GM21737 (cell line): ENCODE measurements around the gene SLC12A4.

Source experiments
- ATAC-seq: cut with Tn5 transposase; IDR thresholded peaks from one replicate; pipeline ENCODE4 v1.9.1; 2021; ENCODE audit warnings: mild to moderate bottlenecking, moderate library complexity; ENCODE audit not compliant: unreplicated experiment

The SLC12A4 gene

DNA sequence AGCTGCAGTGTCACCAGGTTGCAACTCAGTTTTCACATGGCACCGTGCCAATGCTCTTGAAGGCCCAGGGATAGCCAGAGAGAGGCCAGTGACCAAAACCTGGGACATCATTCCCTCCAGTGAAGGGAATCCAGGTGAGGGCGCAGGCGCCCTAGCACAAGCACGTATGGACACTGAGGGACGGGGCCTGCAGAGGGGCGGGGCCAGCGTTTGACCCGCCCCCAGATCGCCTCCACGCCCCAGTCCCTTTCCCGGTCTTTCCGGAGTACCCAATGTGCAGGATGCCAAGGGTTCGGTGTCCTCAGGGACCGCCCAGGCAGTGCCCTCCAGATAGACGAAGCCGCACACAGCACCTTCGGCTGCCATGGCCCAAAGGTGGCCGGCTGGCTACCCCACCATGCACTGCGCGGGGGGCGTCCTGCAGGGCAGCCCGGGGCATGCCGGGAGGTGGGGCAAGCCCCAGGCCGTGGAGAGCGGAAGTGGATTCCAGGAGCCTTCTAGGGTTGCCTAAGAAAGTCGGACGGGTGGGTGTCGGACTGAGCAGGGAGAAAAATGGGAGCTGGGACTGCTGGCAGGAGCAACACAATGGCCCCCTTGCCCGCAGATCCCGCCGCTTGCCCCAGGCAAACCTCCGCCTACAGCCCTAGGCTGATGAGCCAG, 4.6 kb downstream of the SLC12A4 start:
- no peak for ATAC-seq

DNA sequence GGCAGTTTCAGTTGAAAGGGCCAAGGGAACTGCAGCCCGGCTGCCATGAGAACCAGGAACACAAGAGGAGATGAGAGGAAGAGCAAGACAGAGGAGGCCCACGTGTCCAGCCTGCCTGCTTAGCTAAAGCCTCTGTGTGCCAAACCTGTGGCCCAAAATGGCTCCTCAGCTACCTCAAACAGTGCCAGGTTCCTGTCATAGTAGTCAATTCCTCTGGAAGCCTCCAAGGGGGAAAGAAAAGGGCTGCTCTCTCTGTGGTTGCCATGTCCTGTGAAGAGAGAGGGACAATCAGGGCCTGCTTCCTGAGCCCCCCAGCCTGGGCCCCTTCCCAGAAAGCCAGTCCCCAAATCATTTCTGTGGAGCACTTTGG, 5.2 kb downstream of the SLC12A4 start:
- ATAC-seq: no peak

DNA sequence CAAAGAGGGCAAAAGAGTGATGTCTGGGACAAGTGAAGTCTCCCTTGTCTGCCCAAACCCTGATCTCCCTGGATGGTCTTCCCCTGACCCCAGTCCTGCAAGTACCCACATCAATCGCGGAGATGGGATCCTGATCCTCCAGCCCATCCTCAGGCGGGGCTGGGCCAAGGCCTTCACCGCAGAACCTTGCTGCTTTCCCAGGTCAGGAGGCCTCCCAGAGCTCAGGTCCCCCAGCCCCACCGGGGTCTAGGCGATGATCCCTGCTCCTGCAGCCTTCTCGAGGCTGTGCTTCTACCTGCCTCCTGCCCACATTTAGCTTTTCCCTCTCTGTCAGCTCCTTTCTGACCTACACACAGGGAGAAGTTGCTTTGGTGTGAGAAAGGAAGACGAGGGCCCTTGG, 6.3 kb downstream of the SLC12A4 start:
- ATAC-seq: no peak

DNA sequence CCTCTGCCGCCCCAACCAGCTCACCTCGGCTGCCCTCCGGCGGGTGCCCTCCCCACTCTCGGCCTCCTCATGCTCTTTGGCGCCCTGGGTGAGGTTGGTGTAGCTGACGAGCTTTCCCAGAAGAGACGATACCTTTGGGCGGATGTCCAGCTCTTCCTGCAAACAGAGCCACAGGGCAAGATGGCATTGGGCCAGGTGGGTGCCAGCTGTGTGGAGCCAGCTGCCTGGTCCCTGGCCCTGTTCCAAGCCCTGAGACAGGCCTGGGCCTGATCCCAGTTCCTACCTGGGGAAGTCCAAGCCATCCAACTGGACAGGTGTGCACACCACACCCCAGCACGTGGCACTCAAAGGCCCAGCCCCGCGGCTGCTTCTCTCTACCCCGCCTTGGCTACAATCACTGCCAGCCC, 6.9 kb downstream of the SLC12A4 start:
- no peak for ATAC-seq

DNA sequence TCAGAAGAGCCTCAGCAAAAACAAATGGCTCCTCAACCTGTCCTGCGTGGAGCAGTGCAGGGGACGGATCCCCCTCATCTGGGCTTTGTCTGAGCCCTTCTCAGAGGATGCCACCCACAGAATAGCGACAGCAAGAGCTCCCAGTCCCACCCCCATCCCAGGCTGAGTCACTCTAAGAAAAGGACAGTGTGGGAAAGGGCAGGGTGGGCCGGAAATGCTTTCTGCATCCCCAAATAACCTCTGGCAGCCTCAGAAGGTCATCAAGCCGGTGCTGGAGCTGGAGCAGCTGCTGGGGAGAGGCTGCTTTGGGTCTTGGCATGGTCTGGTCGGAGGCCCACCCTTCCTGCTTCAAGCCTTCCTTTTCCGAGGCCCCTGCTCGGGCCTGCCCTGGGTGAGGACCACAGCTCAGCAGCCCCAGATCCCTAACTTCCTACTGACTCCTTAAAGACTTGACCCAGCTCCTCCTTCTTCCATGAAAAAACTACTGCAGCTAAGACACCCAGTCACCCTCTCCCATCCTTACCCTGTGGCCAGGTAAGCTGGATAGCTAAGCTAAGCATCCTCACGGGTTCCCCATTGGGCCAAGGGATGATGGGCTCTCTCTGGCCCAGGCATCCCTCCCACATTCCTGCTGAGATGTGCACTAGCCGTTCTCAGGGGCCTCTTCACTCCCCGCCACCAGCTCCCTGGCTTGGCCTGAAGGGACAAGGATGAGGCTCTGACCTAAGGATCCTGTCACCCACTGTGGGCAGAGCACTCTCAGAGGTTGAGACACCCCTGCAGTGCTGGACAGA, 8.7 kb downstream of the SLC12A4 start:
- no peak for ATAC-seq

DNA sequence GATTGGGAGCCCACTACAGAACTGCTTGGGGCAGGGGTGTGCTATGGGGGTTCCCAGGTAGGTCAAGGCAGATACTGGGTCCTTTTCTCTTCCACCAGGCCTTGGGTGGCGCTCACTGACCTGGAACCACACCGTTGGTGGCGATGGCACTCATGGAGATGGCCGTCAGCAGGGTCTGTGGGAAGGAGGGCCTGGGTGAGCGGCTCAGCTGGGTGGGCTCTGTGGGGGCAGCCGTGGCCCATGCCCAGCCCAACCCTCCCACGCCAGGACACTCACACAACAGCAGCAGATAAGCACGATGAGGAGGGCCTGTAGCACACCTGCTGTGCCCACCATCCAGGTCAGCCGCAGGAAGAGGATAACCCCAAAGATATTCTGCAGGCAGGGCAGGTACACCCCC, 10.8 kb downstream of the SLC12A4 start:
- no peak for ATAC-seq

DNA sequence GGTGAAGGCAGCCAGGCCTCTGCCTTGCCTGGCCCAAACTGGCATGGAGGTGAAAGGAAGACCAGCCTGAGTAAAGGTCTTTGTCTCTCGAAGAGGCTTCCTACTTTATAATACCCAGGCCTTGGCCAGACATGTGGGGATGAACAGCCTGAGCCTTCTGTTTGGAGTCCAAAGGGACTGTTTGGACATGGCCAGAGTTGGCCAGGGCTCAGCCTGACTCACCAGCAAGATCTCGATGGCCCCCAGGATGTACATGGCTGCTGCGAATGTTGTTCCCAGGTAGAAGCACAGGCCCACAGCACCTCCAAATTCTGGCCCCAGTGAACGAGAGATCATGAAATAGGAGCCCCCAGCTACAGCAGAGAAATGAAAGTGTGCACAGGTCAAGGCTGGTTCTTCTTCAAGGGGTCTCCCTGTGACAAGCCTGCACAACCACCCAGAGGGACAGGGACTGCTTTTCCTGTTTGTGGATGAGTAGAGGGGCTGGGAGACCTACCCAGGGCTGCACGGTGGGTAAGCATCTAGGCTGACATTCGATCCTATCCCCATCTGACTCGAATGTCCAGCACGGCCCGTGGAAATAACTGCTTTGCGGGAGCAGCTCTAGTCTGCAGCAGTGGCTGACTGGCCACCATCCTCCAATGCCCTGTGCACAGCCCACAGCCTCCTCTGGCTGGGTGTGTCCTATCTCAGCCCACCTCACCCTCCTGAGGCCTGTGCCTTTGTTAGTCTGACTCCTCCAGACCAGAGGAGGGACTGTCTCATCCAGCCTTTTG, 13.8 kb downstream of the SLC12A4 start:
- ATAC-seq: no peak

DNA sequence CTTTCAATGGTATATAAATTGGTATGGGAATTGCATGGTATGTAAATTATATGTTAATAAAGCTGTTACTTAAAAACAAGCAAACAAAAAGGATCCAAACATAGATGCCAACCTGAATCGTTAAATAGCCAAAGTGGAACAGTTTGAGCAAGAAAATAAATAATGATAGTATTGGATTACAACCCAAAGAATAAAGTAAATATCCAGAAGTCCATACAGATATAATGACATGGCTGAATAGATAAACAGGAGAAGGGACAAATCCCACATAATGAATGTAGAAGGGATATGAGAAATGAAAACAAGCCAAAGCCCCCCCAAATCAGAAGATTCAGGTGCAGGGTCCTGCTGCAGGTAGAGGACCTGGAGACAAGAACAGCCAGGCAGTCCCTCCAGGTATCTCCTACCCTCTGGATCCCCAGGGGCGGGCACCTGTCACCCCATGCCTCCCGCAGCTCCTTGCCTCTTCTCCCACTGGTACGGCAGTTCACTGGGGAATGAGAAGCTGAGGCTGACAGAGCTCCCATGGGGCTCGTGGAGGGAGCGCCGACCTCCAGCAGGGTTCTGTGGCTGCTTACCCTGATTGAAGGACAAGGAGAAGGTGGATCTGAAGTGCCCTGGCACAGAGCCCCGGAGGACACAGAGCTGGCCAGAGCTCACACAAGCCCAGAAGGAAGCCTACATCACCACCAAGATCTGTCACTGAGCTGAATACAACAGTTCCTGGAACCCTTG, 14.6 kb downstream of the SLC12A4 start:
- ATAC-seq: no peak

DNA sequence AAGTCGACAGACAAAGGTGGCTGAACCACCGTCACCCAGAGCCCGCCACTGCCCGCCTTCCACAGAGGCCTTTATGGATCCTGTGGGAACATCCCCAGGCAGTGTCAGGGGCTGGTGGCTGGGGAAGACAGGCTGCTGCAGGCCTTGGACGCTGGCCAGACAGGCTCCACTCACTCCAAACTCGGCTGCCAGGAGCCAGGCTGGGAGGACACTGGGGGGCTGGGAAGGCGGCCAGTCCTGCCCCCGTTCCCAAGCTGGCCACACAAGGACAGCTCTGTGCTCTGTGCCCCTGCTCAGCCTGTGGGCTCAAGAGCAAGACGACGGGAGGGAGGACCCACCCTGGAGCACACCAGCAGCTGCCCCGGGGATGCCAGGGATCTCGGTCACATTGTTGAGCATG, 17.0 kb downstream of the SLC12A4 start:
- no peak for ATAC-seq

DNA sequence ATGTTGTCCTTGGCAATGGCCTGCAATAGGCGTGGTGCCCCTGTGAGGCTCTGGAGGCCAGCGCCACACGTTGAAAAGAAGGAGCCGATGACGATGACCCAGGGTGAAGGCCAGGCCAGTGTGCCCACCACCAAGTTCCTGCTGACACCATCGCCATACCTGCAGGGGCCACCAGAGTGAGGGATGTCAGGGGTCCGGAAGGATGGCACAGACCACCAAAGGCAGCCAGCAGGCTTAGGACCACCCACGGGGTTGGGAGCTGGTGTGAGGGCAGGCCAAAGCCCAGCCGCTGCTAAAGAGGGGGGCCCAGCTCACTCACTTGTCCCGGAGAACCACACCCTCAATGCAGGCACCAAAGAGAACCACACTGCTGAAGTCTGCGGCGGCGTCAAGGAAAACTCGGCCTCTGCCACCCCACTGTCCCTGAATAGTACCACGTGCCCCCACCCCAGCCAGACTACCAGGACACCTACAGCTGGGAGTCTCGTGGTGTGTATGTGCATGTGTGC, 18.0 kb downstream of the SLC12A4 start:
- no peak for ATAC-seq

DNA sequence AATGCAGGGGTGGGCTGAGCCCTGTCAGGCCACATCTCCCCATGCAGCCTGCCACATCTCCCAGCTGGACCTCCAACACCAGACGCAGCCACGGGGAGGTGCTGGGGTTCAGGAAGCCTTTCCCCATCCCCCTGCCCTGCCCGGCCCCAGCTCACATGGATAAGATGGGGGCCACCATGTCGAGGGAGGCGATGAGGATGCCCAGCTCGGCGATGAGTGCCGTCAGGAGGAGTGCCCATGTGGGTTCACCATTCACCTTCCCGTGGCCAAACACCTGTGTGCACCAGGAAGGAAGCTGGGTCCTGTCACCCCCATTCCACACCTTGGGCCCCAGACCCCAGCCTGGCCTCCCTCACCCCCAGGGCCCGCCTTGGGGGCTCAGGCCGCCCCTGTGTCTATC, 18.8 kb downstream of the SLC12A4 start:
- ATAC-seq: no peak

DNA sequence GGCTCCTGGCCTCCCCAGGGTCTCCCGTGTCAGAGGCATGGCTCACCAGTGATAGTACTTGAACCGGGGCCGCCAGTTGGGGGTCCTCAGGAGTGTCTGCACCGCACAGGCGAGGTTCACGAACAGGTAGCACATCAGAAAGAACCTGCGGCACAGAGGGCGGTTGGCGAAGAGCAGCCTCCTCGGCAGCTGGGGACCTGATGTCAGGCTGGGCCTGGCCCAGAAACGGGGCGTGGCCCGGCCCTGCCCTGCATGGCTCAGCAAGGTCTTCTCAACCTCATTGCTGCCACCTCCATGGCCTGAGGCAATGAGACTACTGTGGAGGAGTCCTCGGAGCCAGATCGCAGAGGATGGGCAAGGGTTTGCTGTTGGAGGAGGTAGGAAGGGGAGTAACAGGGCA, 20.4 kb downstream of the SLC12A4 start:
- ATAC-seq: no peak

DNA sequence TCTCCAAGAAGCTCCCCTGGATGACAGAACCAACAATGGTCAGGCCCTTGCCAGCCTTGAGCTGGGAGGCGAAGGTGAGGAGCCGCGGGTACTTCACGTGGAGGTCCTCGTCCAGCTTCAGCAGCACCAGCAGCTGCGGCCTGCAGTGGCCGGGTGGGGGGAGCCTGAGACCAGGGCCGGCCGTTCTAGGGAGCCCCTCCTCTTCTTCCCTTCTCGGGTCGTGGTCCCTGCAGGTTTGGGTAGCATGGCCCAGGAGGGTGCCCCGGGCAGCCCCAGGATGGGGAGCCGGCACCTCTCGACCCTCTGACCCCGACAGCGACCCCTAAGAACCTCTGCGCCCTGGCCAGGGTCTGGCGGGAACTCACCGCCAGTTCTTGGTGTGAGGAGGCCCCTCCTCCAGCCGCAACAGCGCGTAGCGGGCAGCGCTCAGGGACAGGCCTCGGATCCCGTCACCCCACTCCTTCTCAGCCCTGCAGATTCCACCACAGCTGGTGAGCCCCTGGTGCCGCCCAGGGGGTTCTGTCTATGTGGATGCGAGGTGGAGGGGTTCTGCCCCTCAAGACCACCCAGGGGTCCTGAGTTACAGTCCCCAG, 21.4 kb downstream of the SLC12A4 start:
- ATAC-seq: no peak

DNA sequence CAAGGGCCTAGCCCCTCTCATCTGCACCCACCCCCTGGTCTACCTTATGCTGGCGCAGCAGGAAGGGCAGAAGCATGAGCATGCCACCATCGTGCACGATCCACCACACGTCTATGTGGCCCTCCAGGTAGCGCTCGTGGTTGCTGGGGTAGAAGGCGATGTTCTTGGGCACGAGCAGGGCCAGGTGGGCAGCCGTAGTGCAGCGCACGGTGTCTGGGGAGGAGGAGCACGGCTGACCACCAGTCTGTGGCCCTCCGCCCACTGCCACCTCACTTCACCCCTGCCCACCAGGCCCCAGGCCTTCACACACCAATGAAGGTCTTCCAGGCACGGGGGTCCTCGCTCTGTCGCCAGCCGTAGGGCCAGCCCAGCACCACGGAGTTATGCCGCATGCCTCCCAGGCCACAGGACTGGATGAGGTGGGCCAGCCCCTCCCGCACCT, 22.3 kb downstream of the SLC12A4 start:
- no peak for ATAC-seq

DNA sequence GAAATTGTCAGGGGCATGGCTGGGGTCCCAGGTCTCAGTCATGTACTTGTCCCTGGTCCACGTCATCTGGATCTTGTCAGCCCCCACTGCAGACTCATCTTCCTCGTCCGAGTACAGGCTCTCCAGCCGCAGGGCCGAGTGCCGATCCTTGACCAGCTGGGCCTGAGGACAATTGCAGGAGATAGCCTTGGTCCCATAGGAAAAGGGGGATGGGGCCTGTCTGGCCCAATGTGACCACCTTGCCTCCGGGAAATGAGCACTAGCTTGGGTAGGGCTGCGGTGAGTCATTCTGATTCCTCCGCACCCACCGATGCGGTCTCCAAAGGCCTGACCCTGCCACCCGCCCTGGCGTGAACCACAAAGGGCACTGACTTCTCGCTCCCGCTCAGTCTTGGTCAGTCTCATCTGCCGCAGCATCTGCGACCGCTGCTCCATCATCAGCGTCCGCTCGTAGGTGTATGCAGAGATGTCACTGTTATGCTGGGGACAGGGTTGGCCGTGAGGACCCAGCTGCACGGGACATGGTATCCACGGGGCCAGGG, 23.0 kb downstream of the SLC12A4 start:
- no peak for ATAC-seq

DNA sequence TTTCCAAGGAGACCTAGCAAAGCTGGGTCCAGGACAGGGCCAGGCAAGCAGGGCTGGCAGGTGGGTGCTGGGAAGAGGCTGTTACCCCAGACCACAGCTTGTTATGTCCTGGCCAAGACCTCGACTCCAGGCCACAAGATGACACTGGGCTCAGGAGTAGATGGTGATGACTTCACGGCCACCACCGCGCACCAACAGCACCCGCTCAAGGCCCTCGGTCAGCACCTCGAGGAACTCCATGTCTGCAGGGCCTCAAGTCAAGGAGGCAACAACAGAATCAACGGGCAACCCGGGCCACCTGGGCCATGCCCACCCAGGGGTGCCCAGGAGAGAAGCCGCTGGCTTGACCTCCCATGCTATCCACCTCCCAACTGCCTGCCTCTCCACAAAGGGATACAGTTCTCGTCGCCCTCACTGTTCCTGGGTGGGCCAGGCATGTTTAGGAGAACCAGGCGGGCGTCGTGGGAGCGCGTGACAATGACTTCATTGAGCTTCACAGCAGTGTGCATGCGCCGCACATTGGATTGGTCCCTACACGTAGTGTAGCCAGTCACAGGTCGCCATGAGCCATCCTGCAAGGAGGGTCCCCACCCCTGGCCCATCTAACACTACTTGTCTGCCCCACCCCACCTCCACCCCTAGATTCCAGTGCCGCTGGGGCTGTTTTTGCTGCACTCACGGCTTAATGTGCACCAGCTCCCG, 23.6 kb downstream of the SLC12A4 start:
- no peak for ATAC-seq

DNA sequence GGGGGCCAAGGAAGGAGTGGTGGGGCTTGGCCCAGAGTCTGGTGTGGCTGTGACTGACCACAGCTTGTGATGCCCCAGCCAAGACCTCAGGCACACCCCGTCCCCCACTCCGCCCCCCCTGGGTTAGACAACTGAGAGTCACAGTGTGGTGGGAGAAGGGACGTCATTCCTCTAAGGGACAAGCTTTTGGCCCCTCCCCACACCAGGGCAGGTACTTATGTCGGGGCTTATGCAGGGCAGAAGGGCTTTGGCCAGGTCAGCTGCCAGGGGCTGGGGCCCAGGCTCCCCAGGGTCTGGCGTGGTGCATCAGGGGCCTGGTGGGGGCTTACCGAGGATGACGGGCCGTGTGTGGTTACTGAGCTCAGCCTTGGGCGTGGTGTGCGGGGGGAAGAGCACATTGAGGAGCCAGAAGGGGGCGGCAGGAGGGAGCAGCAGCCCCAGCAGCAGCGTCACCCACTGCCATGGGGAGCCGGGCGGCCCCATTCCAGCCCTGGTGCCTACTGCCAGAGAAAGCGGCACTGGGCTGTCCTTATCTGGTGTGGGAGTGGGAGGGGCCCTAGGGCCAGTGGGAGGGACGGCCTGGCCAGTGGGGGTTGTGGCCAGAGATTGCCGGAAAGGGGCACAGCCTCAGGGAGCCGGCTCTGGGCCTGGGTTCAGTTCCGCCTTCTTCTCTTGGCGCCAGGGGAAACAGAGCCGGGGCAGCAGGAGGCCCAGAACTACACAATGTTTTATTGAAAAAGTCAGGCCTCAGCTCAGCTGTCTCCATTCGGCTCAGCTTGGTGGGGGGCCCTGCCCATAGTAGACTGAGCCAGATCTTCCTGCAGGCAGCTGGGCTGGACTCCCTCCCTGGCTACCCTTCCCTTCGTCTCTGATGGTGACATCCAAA, 24.6 kb downstream of the SLC12A4 start, which contains the start of gene LCAT:
TSS of gene LCAT (minus strand) at position 502 of the 886 bp plus-strand sequence. CDS start at position 483, 19 bp downstream.
- no peak for ATAC-seq

DNA sequence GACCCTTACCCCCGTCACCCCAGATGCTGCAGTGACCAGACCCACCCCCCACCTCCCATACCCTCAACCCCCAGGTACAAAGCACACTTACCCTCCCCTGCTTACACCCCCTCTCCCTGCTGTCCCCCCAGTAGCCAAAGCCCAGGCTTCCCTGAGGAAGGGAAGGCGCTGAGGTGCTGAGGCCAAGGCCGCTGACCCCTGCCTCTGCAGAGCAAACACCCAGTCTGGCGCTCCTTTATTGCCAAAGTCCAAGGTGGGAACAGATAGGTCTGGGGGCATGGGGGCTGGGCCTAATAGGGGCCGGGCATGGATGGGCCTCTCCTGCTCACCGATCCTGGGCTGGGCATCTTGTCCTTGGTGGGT, 25.2 kb downstream of the SLC12A4 start:
- ATAC-seq: no peak
